Measurements from ENCODE around the gene CXXC5.

DNA sequence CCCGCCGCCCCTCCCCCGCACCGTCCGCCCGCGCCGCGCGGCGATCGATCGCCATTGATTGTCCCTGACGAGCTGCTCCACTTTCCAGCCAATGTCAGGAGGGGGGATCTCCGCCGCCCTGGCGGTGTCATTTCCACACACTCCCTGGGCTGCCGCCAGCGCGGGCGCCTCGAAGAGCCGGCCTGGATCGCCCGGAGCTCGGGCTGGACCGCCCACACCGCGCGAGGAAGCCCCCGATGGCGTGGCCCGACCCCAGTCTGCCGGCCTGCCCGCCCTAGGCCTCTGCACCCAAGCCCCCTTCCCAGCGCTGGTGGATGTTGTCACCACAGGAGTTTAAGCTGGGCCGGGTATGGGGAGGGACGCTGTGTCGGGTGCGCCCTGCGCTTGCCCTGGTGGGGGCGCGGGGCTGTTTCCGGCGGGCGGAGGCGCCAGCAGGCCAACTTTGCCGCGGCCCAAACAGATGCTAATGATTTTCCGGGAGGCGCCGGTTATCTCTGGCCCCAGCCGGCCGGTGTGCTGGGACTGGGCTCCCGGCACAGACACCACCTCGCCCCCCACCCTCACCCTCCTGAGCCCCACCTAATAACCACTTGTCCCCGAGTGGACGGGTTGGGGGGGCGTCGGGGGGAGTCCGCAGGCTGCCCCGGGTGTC is 10.6 kb upstream of the CXXC5 start:
- TF ChIP-seq POLR2A (IDR thresholded peaks at IDR 0.05) (no peak), CTCF (IDR thresholded peaks at IDR 0.05) (peak; percentile 14 to 57 (median 28))

Measured in right lobe of liver (tissue), 4 donors.